ENCODE measurements around the gene ELN.

The ELN gene

GRCh38 chr7:74047804-74048380, 19.9 kb downstream of the ELN start:
- TF ChIP-seq POLR2A (IDR thresholded peaks at IDR 0.05; ENCODE audit: extremely low read depth, insufficient read length), result no peak
- TF ChIP-seq, protein P1, sequence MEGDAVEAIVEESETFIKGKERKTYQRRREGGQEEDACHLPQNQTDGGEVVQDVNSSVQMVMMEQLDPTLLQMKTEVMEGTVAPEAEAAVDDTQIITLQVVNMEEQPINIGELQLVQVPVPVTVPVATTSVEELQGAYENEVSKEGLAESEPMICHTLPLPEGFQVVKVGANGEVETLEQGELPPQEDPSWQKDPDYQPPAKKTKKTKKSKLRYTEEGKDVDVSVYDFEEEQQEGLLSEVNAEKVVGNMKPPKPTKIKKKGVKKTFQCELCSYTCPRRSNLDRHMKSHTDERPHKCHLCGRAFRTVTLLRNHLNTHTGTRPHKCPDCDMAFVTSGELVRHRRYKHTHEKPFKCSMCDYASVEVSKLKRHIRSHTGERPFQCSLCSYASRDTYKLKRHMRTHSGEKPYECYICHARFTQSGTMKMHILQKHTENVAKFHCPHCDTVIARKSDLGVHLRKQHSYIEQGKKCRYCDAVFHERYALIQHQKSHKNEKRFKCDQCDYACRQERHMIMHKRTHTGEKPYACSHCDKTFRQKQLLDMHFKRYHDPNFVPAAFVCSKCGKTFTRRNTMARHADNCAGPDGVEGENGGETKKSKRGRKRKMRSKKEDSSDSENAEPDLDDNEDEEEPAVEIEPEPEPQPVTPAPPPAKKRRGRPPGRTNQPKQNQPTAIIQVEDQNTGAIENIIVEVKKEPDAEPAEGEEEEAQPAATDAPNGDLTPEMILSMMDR (IDR thresholded peaks at IDR 0.05; ENCODE audit: low read depth, low read length), result no peak
- TF ChIP-seq MYC (IDR thresholded peaks at IDR 0.05; ENCODE audit: low read depth, low read length), result no peak
- TF ChIP-seq, protein P2, sequence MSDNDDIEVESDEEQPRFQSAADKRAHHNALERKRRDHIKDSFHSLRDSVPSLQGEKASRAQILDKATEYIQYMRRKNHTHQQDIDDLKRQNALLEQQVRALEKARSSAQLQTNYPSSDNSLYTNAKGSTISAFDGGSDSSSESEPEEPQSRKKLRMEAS (IDR thresholded peaks at IDR 0.05; ENCODE audit: low read depth, low read length), result no peak
- no peak overlapping the region for H3K4me3 ChIP-seq (ENCODE audit: low read depth, low read length)
- DNase-seq (ENCODE audit: low read depth), result no peak

DNA sequence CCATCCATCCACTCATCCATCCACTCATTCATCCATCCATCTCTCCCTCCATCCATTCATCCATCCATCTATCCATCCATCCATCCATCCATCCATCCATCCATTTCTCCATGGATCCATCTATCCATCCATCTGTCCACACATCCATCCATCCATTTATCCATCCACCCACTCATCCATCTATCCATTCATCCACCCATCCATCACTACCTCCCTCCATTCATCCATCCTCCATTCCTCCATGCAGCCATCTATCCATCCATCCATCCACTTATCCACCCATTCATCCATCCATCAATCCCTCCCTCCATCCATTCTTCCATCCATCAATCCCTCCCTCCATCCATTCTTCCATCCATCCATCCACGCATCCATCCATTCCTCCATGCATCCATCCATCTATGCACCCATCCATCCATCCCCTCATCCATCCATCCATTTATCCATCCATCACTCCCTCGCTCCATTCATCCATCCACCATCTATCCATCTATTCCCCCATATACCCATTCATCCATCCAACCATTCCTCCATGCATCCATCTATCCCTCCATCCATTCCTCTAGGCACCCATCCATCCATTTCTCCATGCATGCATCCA, 21.1 kb downstream of the ELN start:
- H3K4me3 ChIP-seq (ENCODE audit: low read depth, low read length), result no peak overlapping the region
- DNase-seq (ENCODE audit: low read depth), result no peak
- TF ChIP-seq, protein P1 (IDR thresholded peaks at IDR 0.05; ENCODE audit: low read depth, low read length), result no peak
- no peak for TF ChIP-seq POLR2A (IDR thresholded peaks at IDR 0.05; ENCODE audit: extremely low read depth, insufficient read length)
- TF ChIP-seq, protein P2 (IDR thresholded peaks at IDR 0.05; ENCODE audit: low read depth, low read length), result no peak
- TF ChIP-seq MYC (IDR thresholded peaks at IDR 0.05; ENCODE audit: low read depth, low read length), result no peak

GRCh38 chr7:74049997-74050798, 22.2 kb downstream of the ELN start:
- no peak for TF ChIP-seq MYC (IDR thresholded peaks at IDR 0.05; ENCODE audit: low read depth, low read length)
- TF ChIP-seq, protein P2 (IDR thresholded peaks at IDR 0.05; ENCODE audit: low read depth, low read length), result no peak
- no peak for TF ChIP-seq POLR2A (IDR thresholded peaks at IDR 0.05; ENCODE audit: extremely low read depth, insufficient read length)
- TF ChIP-seq, protein P1 (IDR thresholded peaks at IDR 0.05; ENCODE audit: low read depth, low read length), result no peak
- DNase-seq (ENCODE audit: low read depth), result no peak
- no peak overlapping the region for H3K4me3 ChIP-seq (ENCODE audit: low read depth, low read length)

- peak; percentile 2 for DNase-seq (ENCODE audit: low read depth)
- TF ChIP-seq MYC (IDR thresholded peaks at IDR 0.05; ENCODE audit: low read depth, low read length), result no peak
- TF ChIP-seq, protein P1 (IDR thresholded peaks at IDR 0.05; ENCODE audit: low read depth, low read length), result no peak
- no peak overlapping the region for H3K4me3 ChIP-seq (ENCODE audit: low read depth, low read length)
These were observed 23.2 kb downstream of the ELN start for GRCh38 chr7:74051193-74051592.

DNA sequence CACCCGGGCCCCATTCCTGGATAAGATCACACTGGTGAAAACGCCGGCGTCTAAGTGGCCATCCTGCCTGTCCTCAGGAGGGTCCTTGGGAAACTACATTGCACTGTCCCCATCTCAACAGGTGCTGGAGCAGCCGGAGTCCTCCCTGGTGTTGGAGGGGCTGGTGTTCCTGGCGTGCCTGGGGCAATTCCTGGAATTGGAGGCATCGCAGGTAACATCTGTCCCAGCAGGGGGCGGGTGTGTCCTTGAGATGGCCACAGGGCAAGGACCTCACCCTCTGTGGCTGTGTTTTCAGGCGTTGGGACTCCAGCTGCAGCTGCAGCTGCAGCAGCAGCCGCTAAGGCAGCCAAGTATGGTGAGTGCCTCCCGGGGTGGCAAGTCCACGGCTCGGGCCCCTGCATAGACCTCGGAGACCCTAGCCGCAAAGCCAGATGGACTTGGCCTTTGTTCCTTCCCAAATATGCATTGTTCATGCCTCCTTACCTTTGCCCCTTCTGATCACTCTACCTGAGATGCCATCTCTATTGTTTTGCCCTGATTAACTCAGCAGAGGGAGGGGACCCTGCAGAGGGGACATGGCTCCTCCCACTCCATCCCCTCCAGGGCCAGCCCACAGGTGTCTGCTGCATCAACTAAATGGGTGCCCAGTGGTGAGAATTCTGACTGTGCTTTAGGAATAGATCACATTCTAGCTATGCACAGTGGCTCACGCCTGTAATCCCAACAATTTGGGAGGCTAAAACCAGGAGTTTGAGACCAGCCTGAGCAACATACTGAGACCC, 23.8 kb downstream of the ELN start:
- TF ChIP-seq, protein P1 (IDR thresholded peaks at IDR 0.05; ENCODE audit: low read depth, low read length), result peak; percentile 48
- TF ChIP-seq, protein P2 (IDR thresholded peaks at IDR 0.05; ENCODE audit: low read depth, low read length), result no peak
- no peak for TF ChIP-seq POLR2A (IDR thresholded peaks at IDR 0.05; ENCODE audit: extremely low read depth, insufficient read length)
- peak; percentile 67 for DNase-seq (ENCODE audit: low read depth)
- no peak overlapping the region for H3K4me3 ChIP-seq (ENCODE audit: low read depth, low read length)
